LNCaP clone FGC (cell line): ENCODE results near the gene SDCCAG8.

Source experiments
- DNase-seq: peaks from one replicate; pipeline ENCODE4 v3.0.0-alpha.2; 2011; ENCODE audit warnings: low read depth
- H3K4me3 ChIP-seq: 2 replicates; pipeline ENCODE4 v1.5.1; 2011; ENCODE audit warnings: mild to moderate bottlenecking, low read depth, low read length, control low read depth
- TF ChIP-seq, protein P1 (sequence below): IDR thresholded peaks from 2 replicates; pipeline ENCODE4 v1.5.1; 2012; ENCODE audit warnings: mild to moderate bottlenecking; ENCODE audit not compliant: control insufficient read depth, insufficient read depth; ENCODE audit errors: extremely low read depth

Gene SDCCAG8

DNA sequence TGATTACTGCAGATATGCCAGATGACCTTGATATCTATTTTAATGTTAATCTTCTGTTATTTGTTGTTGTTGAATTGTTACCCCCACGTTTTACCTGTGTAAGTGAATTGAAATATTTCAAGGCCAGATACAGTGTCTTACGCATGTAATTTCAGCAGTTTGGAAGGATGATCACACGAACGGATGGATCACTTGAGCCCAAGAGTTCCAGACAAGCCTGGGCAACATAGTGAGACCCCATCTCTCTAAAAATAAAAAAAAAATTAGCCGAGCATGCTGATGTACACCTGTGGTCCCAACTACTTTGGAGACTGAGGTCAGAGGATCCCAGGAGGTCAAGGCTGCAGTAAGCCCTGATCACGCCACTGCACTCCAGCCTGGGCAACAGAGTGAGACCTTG is 32.2 kb downstream of the SDCCAG8 start:
- TF ChIP-seq, protein P1, sequence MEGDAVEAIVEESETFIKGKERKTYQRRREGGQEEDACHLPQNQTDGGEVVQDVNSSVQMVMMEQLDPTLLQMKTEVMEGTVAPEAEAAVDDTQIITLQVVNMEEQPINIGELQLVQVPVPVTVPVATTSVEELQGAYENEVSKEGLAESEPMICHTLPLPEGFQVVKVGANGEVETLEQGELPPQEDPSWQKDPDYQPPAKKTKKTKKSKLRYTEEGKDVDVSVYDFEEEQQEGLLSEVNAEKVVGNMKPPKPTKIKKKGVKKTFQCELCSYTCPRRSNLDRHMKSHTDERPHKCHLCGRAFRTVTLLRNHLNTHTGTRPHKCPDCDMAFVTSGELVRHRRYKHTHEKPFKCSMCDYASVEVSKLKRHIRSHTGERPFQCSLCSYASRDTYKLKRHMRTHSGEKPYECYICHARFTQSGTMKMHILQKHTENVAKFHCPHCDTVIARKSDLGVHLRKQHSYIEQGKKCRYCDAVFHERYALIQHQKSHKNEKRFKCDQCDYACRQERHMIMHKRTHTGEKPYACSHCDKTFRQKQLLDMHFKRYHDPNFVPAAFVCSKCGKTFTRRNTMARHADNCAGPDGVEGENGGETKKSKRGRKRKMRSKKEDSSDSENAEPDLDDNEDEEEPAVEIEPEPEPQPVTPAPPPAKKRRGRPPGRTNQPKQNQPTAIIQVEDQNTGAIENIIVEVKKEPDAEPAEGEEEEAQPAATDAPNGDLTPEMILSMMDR = no peak
- no peak overlapping the region for H3K4me3 ChIP-seq

DNA sequence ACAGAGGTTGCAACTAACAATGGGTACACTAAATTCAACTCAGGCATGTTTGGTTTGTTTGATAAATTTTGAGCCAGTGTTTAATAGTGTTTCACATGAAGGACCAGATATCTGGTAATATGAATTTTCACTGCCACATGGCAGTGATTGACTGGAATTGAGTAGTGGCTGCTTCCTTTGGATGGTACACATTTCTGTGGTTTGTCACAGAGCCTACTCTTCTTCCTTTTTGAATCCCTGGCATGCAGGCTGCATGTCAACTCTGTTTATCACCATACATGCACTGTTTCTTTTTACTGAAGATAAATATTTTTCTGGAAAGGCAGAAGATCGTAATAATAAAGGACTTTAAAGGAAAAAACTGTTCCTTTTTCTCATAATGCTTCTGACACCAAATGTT is 35.5 kb downstream of the SDCCAG8 start:
- no peak overlapping the region for H3K4me3 ChIP-seq

More for the DNA sequence above, 32.2 kb downstream of the SDCCAG8 start:
- no peak for DNase-seq

GRCh38 chr1:243292117-243292516 is 36.3 kb downstream of the SDCCAG8 start:
- TF ChIP-seq, protein P1 = no peak
- DNase-seq = no peak
- H3K4me3 ChIP-seq = no peak overlapping the region

More for the DNA sequence above, 35.5 kb downstream of the SDCCAG8 start:
- DNase-seq = no peak
- TF ChIP-seq, protein P1 = no peak

DNA sequence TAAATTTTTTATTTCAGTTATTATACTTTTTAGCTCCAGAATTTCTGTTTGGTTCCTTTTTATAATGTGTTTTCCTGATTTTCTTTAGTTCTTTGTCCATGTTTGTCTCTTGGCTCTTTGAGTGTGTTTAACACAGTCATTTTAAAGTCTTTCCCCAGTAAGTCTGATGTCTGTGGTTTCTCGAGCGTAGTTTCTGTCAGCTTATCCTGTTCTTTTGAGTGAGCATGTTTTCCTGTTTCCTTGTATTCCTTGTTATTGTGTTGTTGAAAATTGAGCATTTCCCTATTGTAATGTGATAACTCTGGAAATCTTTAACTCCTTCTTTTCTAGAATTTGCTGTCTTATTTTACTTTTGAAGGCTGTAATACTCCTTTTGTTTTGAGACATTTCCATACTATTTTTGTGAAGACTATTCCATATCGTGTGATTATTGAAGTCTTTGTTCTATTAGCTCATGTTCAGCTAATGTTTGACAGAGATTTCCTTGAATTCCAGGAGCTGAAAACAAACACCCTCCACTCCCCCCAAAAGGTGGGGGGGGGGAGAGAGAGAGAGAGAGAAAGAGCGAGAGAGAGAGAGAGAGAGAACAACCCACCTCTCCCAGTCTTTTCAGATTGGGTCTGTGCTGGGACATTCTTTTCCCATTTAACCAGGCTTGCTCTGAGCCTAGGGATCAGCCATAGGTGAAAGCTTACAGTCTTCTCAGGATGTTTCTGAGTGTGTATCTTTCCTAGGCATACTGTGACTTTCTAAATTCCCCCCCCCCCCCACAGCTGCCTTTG is 38.3 kb downstream of the SDCCAG8 start:
- no peak overlapping the region for H3K4me3 ChIP-seq
- TF ChIP-seq, protein P1 = no peak
- DNase-seq = no peak

DNA sequence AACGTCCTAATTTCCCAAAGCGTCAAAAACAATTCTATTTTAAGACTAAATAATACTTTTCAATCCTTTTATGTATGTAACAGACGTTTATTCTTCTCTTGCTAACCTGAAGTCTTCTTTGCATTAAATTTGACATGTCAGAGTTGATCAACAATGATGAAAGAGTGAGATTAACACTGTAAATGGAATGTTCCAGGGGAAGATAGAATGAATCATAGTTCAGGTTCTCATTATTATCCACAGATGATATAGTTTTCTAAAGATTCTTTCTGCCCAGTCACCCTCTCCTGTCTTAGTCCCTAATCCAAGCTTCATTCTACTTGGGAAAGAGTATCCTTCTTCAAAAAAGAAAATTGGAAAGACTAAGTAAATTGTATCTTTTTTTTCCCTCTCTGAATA is 38.9 kb downstream of the SDCCAG8 start:
- no peak overlapping the region for H3K4me3 ChIP-seq
- TF ChIP-seq, protein P1 = no peak
- no peak for DNase-seq

- TF ChIP-seq, protein P1 = no peak
- H3K4me3 ChIP-seq = no peak overlapping the region
- DNase-seq = no peak
Observed at GRCh38 chr1:243299069-243299468, 43.2 kb downstream of the SDCCAG8 start.

DNA sequence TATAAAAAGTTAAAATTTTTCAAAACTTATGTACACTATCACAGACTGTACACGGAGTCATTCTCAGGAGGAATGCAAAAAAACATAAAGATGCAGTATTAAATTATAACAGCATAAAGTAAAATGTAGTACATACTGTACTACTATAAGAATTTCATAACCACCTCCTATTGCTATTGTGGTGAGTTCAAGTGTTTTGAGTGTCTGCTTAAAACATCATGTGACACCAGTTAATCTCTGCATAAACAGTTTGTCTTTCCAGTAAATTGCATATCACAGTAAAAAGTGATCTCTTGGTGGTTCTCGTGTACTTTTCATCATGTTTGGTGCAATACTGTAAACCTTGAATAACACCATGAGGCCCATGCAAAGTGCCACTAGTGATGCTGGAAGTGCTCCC is 45.2 kb downstream of the SDCCAG8 start:
- TF ChIP-seq, protein P1 = no peak
- no peak for DNase-seq
- no peak overlapping the region for H3K4me3 ChIP-seq
